ENCODE measurements around the gene STPG3.

The STPG3 gene

DNA sequence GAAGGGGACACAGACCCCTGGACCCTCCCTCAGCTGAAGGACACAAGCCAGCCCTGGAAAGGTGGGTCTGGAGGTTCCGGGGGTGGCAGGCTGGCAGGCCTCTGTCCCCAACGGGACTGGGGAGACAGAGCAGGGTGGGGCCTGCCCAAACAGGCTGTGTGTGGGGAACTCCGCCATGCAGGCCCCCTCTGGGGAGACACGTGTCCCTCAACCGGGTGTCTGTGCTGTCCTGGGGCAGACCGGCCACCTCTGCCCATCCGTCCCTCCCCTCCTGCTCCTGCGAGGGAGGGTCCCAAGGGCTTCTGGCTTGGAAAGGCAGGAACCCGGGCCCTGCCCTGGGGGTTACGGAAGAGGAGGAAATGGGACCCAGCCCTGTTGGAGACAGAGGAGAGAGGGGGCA lies 19.0 kb upstream of the STPG3 start:
- no peak for DNase-seq (ENCODE audit: low read depth)
- TF ChIP-seq, protein P1, sequence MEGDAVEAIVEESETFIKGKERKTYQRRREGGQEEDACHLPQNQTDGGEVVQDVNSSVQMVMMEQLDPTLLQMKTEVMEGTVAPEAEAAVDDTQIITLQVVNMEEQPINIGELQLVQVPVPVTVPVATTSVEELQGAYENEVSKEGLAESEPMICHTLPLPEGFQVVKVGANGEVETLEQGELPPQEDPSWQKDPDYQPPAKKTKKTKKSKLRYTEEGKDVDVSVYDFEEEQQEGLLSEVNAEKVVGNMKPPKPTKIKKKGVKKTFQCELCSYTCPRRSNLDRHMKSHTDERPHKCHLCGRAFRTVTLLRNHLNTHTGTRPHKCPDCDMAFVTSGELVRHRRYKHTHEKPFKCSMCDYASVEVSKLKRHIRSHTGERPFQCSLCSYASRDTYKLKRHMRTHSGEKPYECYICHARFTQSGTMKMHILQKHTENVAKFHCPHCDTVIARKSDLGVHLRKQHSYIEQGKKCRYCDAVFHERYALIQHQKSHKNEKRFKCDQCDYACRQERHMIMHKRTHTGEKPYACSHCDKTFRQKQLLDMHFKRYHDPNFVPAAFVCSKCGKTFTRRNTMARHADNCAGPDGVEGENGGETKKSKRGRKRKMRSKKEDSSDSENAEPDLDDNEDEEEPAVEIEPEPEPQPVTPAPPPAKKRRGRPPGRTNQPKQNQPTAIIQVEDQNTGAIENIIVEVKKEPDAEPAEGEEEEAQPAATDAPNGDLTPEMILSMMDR (conservative IDR thresholded peaks at IDR 0.05; ENCODE audit: low read depth, low read length) = no peak
- no peak overlapping the region for H3K4me3 ChIP-seq (ENCODE audit: low read length)

DNA sequence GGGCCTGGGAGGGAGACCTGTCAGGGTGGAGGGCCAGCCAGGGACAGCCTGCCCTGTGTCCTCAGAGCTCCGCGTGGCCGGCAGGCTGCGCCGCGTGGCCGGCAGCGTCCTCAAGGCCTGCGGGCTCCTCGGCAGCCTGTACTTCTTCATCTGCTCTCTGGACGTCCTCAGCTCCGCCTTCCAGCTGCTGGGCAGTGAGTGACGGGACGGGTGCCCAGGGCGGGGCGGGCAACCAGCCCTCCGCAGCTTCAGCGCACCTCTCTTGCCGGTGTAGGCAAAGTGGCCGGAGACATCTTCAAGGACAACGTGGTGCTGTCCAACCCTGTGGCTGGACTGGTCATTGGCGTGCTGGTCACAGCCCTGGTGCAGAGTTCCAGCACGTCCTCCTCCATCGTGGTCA lies 18.6 kb upstream of the STPG3 start:
- DNase-seq (ENCODE audit: low read depth) = no peak
- TF ChIP-seq, protein P1 (conservative IDR thresholded peaks at IDR 0.05; ENCODE audit: low read depth, low read length) = no peak
- H3K4me3 ChIP-seq (ENCODE audit: low read length) = no peak overlapping the region

DNA sequence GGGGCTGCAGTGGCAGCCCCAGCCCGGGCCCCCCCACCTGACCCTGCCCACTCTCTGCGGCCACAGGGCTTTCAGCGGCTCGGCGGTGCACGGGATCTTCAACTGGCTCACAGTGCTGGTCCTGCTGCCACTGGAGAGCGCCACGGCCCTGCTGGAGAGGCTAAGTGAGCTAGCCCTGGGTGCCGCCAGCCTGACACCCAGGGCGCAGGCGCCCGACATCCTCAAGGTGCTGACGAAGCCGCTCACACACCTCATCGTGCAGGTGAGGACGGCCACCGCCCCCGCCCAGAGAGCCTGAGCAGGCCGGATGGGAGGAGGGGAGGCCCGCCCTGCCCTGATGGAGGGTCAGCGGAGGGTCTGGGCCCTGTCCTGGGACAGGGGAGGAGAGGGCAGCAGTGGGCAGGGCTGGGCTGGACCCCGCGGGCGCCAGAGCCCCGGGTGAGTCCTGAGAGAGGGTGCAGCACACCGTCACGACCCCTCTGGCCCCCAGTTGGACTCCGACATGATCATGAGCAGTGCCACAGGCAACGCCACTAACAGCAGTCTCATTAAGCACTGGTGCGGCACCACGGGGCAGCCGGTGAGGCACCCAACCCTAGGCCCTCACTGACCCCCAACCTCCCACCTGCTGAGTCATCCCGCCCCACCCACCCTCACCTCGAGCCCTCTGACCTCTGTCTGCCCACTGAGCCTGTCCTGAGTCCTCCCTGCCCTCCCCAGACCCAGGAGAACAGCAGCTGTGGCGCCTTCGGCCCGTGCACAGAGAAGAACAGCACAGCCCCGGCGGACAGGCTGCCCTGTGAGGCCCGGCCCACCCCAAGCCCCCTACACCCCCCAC lies 17.7 kb upstream of the STPG3 start:
- no peak for DNase-seq (ENCODE audit: low read depth)
- TF ChIP-seq, protein P1 (conservative IDR thresholded peaks at IDR 0.05; ENCODE audit: low read depth, low read length) = no peak
- no peak overlapping the region for H3K4me3 ChIP-seq (ENCODE audit: low read length)

DNA sequence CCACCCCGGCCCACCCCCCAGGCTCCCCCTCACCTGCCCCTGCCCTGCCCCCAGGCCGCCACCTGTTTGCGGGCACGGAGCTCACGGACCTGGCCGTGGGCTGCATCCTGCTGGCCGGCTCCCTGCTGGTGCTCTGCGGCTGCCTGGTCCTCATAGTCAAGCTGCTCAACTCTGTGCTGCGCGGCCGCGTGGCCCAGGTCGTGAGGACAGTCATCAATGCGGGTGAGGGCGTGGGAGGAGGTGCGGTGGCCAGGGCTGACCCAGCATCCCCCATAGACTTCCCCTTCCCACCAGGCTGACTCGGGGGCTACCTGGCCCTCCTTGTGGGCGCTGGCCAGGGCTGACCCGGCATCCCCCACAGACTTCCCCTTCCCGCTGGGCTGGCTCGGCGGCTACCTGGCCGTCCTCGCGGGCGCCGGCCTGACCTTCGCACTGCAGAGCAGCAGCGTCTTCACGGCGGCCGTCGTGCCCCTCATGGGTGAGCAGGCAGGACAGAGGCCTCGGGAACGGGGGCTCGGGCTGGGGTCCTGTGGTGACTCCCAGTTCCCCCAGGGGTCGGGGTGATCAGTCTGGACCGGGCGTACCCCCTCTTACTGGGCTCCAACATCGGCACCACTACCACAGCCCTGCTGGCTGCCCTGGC lies 16.9 kb upstream of the STPG3 start:
- no peak for DNase-seq (ENCODE audit: low read depth)
- H3K4me3 ChIP-seq (ENCODE audit: low read length) = no peak overlapping the region
- TF ChIP-seq, protein P1 (conservative IDR thresholded peaks at IDR 0.05; ENCODE audit: low read depth, low read length) = no peak

DNA sequence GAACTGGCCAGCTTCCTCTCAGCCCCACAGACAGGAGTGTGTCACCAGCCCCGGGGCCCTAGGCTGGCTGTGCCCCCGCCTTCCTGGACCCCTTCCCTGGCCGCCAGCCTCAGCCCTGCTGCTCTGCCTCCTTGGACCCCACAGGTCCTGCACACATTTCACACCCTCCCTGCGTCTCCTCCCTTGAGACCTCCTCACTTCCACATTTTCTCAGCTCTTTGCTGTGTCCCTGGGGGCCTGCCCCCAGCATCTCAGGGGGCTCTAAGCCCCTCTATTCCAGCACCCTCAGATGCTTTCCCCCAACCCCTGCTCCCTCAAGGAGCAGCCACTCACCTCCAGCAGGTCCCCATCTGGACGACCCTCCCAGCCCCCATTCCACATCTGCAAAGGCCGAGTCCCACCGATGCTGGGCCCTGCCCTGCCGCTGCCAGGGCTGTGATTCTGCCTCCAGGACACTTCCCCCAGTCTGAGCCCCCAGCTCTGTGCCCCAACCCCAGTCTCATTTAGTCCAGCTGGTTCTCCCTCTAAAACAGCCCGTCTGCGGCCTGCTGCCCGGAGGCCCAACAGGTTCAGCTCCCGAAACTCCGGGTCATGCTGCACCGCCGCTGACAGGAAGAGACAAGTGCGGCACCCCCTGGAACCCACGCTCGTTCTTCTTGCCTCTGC lies 16.2 kb upstream of the STPG3 start:
- DNase-seq (ENCODE audit: low read depth) = no peak
- no peak overlapping the region for H3K4me3 ChIP-seq (ENCODE audit: low read length)
- TF ChIP-seq, protein P1 (conservative IDR thresholded peaks at IDR 0.05; ENCODE audit: low read depth, low read length) = no peak

DNA sequence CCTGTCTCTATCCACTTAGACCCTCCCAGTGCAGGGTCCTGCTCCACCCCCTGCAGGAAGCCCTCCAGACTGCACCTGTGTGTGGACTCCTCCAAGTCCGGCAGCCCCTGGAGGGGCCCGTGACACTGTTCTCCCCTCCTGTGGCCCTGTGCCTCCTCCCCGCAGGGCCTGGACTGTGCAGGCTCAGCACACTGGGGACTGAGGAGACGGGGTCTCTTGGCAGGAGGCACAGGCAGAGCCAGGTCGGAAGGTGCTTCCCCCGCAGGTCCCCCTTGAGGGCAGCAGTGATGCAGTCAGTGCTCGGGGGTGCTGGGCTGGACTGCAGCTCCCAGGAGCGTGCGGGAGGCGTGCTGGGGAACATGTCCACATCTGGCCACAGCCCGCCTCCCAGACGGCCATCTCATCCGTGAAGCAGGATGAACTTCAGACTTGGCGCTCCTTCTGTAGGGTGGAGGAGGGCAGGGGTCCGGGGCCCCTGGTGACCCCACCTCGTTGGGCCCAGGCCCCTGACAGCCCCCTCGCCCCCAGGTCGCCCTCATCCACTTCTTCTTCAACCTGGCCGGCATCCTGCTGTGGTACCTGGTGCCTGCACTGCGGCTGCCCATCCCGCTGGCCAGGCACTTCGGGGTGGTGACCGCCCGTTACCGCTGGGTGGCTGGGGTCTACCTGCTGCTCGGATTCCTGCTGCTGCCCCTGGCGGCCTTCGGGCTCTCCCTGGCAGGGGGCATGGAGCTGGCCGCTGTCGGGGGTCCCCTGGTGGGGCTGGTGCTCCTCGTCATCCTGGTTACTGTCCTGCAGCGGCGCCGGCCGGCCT lies 15.5 kb upstream of the STPG3 start:
- H3K4me3 ChIP-seq (ENCODE audit: low read length) = no peak overlapping the region
- no peak for DNase-seq (ENCODE audit: low read depth)
- TF ChIP-seq, protein P1 (conservative IDR thresholded peaks at IDR 0.05; ENCODE audit: low read depth, low read length) = no peak
